Activated CD4-positive, alpha-beta T cell treated with anti-CD3 and anti-CD28 coated beads for 24 hours (primary cell): Measurements from ENCODE around the gene CBFA2T2.

Experiments used
- DNase-seq, 2 donors: peaks; one replicate each; pipeline ENCODE4 v3.0.0-alpha.2; 2020; ENCODE audit warnings: low read depth in 2 of 2

CBFA2T2 gene

DNA sequence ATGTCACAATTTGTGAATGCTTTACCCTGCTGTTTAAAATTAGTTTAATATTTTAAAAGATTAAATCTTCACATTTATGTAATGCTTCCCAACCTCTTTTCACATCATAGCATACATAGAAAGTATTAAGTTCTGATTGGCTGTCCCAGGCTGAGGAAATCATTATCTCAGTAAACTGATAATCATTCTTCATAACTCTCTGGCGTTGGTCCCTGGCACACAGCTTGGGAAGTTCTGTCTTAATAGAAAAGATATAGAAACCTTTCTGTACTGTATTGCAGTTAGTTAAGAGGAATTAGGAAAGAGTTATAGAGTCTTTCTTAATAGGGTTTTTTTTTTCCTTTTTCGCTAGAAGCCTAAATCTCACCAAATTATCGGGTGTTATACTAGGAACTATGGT lies 85.4 kb downstream of the CBFA2T2 start:
- no peak for DNase-seq

DNA sequence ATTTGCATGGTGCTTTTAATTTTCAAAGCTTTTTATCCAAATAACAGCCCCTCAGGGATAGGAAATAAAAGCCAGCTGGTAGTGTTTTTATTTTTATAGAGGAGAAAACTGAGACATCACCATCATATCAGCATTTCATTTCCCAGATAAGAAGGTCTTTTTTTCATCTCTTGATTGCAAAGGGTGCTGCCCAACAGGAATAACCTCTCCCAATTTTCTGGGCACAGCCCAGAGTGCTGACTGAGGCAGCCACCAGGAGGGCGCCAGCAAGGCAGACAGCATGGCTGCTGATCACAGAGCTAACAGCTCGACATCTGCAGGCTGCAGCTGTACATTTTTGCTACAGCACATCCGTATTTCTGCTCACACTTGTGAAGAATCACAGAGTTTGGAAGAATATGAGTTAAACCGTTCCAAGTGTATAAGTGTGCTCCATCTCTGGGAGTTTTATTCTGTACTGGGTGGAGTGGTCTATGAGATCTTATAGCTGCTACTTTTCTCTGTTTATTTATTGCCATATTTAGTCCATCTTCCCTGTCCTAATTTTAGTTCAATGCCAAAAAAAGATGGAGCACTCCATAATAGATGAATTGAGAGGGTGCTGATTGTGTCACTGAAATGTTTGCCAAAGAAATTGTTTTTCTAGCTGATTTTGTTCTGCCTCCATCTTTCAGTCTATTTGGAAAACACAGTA lies 86.7 kb downstream of the CBFA2T2 start:
- DNase-seq, result no peak

DNA sequence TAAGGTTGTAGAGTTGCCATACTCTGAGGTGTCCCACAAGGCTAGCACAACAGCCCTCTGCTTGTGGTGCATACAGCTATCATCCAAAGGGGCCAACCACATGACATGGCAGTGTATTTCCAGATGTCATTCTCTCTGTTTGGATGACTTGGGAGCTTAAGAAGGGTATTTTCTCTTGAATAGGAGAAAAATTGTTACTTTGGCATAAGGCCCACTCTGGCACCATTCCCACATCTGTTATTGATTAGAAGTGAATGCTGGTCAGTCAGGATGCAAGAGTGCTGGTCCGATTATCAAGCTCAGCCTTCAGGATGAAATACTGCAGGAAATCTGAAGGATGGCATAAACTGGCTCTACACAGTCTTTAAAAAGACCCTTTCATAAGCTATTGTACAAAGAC lies 88.6 kb downstream of the CBFA2T2 start:
- no peak for DNase-seq

DNA sequence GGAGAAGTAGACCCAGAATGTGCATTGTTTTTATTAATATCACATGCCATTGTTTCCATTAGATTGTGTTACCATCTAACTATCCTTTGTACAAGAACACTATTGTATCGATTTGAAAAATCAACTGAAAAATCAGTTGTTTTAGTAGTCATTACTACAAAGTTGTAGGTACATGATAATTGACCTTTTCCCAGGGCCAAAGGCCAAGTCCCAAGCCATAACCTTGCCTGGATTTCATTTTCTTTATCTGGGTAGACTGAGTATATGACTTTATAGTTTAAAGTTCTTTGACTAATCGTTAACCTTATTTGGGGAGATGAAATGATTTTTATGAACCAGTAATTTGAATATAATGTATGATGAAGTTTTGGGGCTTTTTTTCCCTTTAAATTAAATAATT lies 93.2 kb downstream of the CBFA2T2 start:
- no peak for DNase-seq

DNA sequence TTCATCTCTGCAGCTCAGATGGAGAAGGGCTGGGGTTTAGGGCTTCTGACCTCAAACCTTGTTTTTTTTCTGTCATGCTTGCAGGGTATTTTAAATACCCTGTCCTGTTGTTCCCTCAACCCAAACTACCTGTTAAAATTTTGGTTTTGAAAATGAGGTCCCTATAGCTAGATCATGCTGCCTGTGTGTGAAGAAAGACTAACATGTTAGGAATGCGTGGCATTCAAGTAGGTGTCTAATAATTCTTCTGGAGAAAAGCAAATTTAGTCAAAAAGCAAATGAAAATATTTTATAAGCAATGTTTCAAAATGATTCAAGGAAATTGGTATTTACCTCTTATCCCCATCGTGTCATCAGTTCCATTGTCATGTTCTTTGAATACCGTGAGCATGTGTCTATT lies 95.1 kb downstream of the CBFA2T2 start:
- DNase-seq, result no peak

DNA sequence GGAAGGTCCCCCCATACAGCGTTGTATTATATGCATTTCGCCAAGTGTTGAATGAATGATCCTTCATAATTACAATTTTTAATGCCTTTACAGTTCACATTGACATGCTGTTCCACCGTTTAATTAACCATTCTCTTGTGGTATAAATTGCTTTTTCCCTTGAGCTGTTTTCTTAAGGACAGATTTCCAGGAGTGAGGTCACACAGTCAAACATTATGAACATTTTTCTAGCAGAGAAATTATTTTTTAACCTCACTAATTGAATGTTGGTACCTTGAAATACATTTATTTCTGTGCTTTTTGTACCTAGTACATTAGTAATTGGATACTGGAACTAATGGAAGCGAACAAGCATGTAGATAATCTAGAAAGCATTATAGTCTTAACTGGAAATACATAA lies 95.5 kb downstream of the CBFA2T2 start:
- no peak for DNase-seq

DNA sequence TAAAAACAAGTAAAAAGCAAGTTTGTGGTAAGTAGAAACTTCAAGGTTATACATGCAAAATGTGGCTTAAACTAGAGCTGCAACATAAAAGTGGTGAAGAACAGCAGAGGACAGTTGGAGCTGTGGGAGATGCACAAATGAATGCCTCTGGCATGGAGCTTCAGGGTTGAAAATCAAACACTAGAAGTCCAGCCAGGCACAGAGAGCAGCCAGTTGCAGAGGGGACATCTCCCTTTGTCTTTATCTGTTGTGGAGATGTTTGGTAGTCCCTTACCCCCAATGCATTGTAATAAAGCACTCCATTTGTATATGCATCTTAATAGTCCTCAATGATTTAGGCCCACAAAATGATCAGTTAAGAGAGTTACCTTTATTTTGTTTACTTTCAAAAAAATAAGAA lies 99.2 kb downstream of the CBFA2T2 start:
- no peak for DNase-seq

DNA sequence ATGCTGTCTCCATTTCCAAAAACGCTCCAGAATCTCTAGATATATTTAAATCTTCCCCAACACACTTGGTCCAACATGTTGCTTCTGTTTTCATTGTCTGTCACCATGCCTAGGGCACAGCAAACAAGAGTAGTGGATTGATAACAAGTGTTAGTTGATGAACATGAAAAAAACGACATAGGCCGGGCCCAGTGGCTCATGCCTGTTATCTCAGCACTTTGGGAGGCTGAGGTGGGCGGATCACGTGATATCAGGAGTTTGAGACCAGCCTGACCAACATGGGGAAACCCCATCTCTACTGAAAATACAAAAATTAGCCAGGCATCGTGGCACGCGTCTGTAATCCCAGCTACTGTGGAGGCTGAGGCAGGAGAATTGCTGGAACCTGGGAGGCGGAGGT lies 102.0 kb downstream of the CBFA2T2 start:
- peak; percentile 54 to 57 for DNase-seq

DNA sequence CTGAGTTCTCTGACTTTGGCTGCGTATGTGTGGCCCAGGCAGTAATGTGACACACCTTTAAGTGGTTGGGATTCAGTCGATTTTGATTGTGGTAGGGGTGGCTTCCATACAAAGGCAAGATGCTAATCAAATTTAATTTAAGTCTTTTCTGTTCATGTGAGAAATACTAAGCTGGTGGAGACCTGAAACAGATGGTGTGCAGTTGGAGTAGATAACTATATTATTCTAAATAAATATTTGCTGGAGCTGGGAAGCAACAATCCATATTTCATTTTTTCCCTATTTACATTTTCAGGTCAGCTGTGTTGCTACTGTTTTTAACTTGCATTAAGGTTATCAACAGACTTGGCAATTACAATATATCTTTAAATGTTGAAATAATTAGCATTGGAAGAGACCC lies 104.8 kb downstream of the CBFA2T2 start:
- DNase-seq, result no peak

DNA sequence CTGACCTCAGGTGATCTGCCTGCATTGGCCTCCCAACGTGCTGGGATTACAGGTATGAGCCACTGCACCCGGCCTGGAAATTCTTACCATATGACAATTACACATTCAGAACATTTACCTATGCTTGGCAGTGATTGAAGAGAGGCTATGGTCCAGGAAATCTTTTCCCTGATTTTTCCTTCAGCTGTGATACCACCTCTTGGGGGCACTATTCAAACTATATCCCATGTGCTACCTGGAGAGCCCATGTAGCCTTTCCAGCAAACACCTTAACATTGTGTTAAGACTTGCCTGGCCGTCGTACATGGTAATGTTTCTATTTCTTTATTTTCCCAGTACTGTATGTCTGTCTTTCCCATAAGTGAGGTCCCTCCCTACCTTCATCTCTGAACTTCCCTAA lies 110.5 kb downstream of the CBFA2T2 start:
- DNase-seq, result no peak

DNA sequence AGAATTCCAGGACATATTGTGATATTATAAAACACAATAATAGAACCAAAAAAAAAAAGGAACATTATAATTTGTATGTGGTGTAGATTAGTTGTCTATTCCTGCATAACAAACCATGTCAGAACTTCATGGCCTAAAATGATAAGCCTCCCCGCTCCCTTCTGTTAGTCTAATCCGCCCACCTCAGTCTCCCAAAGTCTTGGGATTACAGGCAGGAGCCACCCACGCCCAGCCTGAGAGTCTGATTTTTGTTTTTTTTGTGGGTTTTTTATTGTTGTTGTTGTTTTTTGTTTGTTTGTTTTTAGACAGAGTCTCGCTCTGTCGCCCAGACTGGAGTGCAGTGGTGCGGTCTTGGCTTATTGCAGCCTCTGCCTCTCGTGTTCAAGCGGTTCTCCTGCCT lies 111.1 kb downstream of the CBFA2T2 start:
- DNase-seq, result no peak

DNA sequence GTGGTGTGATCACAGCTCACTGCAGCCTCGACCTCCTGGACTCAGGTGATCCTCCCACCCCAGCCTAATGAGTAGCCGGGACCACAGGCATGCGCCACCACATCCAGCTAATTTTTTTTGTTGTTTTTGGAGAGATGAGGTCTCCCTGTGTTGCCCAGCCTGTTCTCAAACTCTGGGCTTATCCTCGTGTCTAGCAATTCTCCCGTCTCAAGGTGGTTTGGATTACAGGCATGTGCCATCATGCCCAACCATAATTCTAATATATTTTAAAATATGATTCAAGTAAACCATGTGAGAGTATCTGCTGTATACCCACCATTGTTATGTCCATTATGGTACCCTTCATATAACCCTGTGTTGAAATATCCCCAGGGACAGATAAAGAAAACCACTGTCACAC lies 112.0 kb downstream of the CBFA2T2 start:
- no peak for DNase-seq

DNA sequence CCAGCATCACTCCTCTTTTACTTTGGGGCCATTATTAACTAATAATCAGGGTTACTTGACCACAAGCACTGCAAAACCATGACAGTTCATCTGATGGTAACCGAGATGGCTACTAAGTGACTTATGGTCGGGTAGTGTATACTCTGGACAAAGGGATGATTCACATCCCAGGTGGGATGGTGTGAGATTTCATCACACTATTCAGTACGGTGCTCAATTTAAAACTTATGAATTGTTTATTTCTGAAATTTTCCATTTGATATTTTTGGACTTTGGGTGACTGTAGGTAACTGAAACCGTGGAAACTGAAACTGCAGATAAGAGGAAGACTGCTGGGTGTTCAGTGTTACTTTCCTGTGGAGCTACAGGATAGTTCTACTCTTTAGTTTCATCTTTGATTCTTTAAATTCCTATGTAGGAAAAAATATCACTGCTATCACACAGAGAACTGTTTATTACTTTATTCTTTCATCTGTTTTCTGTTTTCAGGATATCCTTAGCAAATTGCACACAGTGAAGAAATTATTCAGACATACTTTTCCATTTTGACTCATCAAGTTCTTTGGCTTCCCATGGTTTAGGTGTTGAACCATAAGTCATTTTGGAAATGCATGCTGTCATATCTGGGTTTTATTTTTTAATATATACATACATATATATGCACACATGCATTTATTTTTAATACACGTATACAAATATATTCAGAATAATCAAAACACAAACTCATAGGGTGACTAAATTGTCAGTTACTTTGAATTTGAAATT lies 113.1 kb downstream of the CBFA2T2 start:
- DNase-seq, result no peak

DNA sequence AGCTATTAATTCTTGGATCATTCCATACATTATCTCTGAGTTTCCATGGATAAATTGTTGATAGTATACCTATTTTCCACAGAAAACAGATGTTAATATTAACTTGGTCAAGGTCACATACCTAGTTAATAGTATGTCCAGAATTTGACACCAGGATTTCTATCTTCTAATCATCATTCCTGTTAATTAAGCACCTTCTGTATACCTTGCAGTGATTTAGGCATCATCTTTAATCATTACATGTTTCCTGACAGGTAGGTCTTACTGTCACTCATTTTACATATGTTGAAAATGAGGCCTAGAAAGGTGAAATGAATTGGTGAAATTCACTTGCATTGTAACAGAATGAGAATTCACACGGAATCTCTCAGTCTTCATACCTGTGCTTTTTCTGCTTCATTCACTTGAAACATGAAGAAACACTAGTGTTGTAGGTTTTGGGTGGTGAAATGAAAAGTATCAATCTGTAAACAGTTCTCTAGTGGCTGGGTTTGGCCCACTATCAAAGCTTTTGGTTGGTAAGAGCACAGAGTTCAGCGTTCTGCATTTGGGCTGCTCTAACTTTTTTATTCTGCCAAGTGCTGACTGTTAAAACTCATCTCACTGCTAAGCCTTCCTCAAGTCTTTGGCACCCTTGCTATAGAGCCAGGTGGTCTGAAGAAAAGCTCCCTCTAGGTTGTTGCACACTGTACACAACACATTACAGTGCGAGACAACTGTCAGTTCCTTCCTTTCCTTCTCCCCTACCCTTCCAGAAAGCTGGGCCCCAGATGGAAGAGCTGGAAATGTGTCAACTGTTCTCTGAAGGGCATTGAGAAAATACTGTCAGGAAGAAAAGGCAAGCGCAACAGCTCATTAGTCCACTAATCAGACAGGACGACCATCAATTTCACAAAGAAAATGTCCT lies 114.4 kb downstream of the CBFA2T2 start:
- no peak for DNase-seq

DNA sequence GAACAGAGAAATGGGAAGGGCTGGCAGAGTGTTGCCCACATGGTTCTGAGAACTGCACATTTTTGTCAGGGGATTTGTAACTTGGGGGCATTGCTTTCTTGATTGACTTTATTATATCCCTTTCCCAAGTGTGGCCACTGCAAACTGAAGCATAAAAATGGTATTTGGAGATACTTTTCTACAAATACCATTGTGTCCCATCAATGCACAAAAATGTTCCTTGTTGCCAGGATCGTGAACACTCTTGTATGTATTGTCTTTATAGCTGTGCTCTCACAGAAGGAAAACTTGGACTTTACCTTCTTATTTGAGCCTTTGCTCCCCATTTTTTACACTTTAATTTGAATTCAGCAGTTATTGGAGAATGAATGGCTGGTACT lies 115.1 kb downstream of the CBFA2T2 start:
- DNase-seq, result no peak

DNA sequence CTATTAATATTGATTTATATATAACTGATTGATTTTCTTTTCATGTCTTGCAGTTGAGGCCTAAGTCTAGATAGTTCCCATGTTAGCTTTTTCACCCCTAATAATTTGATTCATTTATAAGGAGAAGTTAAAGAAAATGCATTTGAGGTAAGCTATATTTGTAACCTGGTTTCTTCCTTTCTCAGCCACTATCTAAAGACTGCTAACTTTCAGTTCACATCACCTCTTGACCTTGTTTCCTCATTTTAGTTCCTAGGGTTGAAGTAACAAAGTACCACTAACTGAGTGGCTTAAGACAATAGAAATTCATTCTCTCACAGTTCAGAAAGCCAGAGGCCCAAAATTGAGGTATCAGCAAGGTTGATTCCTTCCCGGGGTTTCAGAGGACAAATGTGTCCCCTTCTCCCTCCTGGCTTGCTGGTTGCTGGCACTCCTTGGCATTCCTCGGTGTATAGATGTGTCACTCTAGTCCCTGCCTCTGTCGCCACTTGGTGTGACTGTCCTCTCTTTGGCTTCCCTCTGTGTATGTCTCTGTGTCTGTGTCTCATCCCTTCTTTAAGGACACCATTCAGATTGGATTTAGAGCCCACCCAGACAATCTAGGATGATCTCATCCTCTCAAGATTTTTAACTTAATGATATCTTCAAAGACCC lies 116.3 kb downstream of the CBFA2T2 start:
- DNase-seq, result no peak

DNA sequence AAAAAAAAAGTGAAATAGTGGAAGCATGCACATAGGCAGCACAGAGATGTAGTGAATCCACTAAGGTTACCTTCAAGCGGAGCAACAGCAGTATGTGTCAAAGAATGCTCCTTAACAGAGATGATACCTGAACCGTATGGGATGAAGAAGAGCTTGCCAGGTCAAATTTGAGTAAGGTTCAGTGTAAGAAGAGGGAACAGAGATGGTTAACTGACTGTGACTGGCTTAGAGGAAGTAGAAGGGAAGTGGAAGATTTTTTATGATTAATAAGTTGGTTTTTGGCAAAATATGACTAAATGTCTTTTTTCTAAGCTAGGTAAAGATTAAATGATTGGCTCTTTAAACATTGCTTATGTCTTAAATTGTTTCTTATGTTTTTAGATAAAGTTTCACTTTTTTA lies 119.6 kb downstream of the CBFA2T2 start:
- no peak for DNase-seq

DNA sequence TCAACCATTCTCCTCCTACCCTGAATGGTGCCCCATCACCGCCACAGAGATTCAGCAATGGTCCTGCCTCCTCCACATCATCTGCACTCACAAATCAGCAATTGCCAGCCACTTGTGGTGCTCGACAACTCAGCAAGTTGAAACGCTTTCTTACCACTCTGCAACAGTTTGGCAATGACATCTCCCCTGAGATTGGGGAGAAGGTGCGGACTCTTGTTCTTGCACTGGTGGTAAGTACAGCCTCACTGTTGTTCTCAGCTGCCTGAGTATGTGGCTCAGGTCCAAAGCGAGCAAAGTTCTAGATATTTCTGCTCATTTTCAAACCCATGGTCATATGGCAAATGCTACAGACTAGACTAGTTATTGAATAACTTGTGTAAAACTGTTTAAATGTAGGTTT lies 121.2 kb downstream of the CBFA2T2 start:
- DNase-seq, result no peak

DNA sequence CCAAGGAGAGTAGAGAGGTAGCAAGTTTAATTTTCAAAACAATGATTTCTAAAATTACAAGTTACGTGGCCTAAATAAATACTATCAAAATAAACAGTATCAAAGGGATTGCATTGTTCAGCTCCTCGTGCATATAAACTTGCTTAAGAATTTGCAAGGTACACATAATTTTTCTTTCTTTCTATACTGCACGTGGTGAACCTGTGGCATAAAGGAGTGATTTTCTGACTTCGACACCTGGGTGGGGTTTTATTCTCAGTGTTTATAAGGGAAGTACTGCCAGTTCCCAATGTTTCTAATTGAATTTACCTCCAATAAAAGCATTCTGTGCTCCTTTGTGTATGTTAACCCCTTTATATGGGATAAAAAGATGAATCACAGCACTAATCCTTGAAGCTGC lies 122.1 kb downstream of the CBFA2T2 start:
- DNase-seq, result no peak

DNA sequence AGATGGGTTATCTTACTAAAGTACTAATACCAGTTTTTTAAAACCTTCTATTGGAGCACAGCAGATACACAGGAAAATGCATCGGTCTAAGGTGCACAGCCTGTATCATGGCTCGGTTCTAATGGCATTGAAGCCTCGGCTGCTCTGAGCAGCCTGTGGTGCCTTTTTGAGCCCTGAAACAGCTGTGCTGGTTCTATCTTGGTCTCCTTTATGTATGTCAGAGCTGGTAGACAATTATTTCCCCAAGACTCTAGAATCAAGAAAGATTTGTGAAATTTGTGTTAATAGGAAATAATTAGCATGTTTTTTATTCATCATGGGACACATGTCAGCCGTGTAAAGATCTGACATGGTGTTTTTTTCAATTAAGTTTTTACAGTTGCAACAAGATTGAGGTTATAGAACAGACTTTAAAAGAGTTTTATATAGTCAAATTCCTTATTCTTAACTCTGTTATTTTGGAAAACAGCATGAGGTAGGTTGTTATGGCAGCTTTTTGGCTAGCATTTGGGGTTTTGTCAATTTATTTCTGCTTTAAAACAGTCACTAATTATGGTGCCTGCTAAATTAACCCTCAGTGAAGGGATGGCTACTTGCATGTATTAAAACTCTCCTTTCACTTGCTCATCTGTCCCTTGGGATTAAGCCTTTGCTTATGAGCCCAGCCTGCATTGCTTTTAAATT lies 132.0 kb downstream of the CBFA2T2 start:
- DNase-seq, result no peak

DNA sequence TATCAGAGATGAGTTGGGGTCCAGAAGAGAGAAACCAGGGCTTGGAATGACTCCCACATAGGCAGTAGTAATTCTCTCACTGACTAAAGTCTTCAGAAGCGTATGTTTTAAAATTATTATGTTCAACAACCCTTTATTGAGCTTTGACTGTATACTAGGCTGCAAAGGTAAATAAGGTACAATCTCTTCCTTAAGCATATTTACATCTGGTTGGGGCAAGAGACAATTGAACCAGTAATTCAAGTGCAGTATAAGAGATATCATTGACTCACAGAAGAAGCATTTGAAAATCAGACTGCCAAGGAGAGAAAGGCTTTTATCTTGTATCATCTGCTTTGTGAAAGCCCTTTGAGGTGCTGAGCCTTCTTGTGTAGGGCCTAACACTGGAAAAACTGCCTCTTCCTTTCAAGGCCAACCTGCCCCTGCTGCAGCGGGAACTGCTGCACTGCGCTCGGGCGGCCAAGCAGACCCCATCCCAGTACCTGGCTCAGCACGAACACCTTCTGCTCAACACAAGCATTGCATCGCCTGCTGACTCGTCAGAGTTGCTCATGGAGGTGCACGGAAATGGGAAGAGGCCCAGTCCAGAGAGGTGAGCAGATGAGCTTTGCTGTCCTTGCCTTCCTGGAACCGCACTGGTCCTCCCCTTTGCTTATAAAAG lies 132.9 kb downstream of the CBFA2T2 start:
- DNase-seq, result no peak
